Breast epithelium (tissue), 4 donors: ENCODE data around the gene CALY. TPM values are rescaled to one million over a fixed set of nuclear protein-coding genes. Genes with fewer than 3 reads are reported as not detected.

Experiments
- DNase-seq, 2 donors: peaks; one replicate each; pipeline ENCODE4 v3.0.0-alpha.2; 2019; ENCODE audit warnings: low spot score in 2 of 2
- H3K27ac ChIP-seq, 2 donors: fragments of 200-600 bp; sonication (generic) in 1 of 2; one replicate each; pipeline ENCODE4 v1.5.1; 2016 to 2019; ENCODE audit warnings: mild to moderate bottlenecking in 1 of 2
- H3K27me3 ChIP-seq, 2 donors: fragments of 200-600 bp; sonication (generic) in 1 of 2; one replicate each; pipeline versions ENCODE4 v1.5.1 to v1.6.0; 2017 to 2019; ENCODE audit warnings: control low read depth in 1 of 2, mild to moderate bottlenecking in 1 of 2
- H3K36me3 ChIP-seq: fragments of 200-600 bp; one replicate; pipeline ENCODE4 v1.5.1; 2019
- H3K4me1 ChIP-seq, 2 donors: fragments of 200-600 bp; sonication (generic); one replicate each; pipeline ENCODE4 v1.5.1; 2016 to 2019; ENCODE audit warnings: control low read depth in 1 of 2
- H3K4me3 ChIP-seq, 3 donors: fragments of 200-600 bp; sonication (generic); 1 replicate in 2 of 3; 2 replicates in 1 of 3; pipeline ENCODE4 v1.5.1; 2016 to 2019; ENCODE audit warnings: mild to moderate bottlenecking in 3 of 3, moderate library complexity in 2 of 3
- H3K9me3 ChIP-seq, 2 donors: fragments of 200-600 bp; sonication (generic) in 1 of 2; one replicate each; pipeline ENCODE4 v1.5.1; 2016 to 2019; ENCODE audit warnings: control low read depth in 1 of 2
- POLR2A ChIP-seq: fragments of 450-650 bp; IDR thresholded peaks from one replicate; pipeline ENCODE4 v1.6.1; 2016; ENCODE audit warnings: antibody characterized with exemption, mild to moderate bottlenecking, moderate library complexity
- POLR2AphosphoS5 ChIP-seq, 3 donors: sonication (generic); formaldehyde crosslinking; IDR thresholded peaks; one replicate each; pipeline ENCODE4 v1.6.1; 2017; ENCODE audit warnings: antibody characterized with exemption in 3 of 3
- intact Hi-C: fragments of 100-400 bp; cut with DNase I; formaldehyde crosslinking; loops from one replicate; pipeline ENCODE4 v1.15.1; 2023; ENCODE audit warnings: low total_unique reads
- total RNA-seq, 3 donors: library from RNA; depleted of rRNA; stranded (reverse); fragments of >200 nt; gene quantifications; one replicate each; pipeline ENCODE4 v1.1.0, GENCODE V29; 2016
- TF ChIP-seq, protein P1 (sequence below), 3 donors: fragments of 450-650 bp; IDR thresholded peaks; one replicate each; pipeline ENCODE4 v1.5.1; 2016 to 2017; ENCODE audit warnings: antibody characterized with exemption in 3 of 3, mild to moderate bottlenecking in 3 of 3, moderate library complexity in 3 of 3

The CALY gene
- total RNA-seq, 3 donors from 2014 or later, result 0.66 TPM; not detected in 2

DNA sequence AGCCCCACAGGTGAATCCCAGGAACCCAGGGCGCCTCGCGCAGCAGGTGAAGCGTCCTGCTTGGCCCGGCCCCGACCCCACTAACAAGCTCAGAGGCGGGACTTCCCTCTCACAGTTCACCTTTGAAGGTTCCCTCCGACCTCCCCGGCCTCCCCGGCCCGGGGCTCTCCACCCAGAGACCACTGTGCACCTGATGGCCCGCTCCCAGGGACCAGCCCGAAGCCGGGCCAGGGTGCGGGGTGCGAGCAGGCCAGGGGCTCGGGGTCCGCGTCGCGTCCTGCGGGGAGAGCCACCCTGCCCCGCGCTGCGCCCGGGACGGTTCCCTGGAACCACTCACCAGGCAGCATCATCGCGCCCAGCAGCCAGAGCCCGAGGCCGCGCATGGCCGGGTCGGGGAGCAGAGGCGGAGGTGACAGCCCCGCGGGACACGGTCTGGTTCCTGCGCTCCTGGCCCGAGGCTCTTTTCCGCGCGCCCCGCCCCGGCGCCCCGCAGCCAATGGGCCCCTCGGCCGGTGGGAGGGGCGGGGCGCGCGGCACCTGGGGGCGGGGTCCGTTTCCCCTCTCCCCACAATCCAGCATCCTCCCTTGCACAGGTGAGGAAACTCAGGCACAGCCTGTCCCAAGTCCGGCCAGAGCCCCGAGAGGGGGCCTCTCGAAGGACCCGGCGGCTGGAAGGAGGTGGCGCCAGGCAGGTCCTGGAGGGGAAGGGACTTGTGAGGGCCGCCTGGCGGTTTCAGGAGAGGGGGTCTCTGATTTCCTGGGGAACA is 60.1 kb downstream of the CALY start, which contains the start of gene ADAM8:
TSS of gene ADAM8 (minus strand) at position 434 of the 767 bp plus-strand sequence. CDS start at position 383, 51 bp downstream.
- Histone ChIP-seq H3K36me3 (no peaks in the 10 kb centered on the region), H3K27me3 (peaks cover 0 to 23% of the 10 kb centered on the region in 2 donors), H3K4me1 (peaks cover 0 to 9% of the 10 kb centered on the region in 2 donors), H3K9me3 (no peaks in the 10 kb centered on the region), H3K4me3 (peak within 1 kb of the TSS; percentile 11 to 54 (median 26)), H3K27ac (no peak within 1 kb of the TSS)
- DNase-seq, result no peak
- intact Hi-C loops, result no loop called here
- TF ChIP-seq POLR2AphosphoS5 (IDR thresholded peaks at IDR 0.05) (no peak), POLR2A (no peak)

DNA sequence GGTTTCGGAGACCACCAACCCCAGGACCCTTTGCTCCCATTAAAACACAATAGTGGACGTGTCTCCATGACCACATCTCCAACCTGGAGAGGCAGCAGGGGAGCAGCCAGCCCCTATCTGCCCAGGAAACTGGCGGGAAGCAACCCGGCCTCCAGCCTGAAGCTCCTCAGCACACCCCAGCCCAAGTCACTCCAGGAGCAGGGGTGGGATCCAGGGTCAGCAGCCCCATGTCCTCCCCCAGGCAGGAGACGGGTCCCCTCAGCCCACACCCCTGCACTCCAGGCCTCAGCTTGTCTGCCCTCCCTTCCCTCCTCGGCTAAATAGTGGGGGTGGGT is 60.6 kb downstream of the CALY start:
- H3K36me3 ChIP-seq, result no peaks in the 10 kb centered on the region
- peak overlapping the region; percentile 7 to 54 (median 26) for H3K4me3 ChIP-seq
- H3K4me1 ChIP-seq, result peaks cover 0 to 9% of the 10 kb centered on the region in 2 donors
- no peak for DNase-seq
- no peaks in the 10 kb centered on the region for H3K9me3 ChIP-seq
- H3K27ac ChIP-seq, result no peak overlapping the region
- H3K27me3 ChIP-seq, result peaks cover 0 to 23% of the 10 kb centered on the region in 2 donors
- TF ChIP-seq POLR2AphosphoS5 (IDR thresholded peaks at IDR 0.05) (no peak), POLR2A (no peak)
- TF ChIP-seq, protein P1, sequence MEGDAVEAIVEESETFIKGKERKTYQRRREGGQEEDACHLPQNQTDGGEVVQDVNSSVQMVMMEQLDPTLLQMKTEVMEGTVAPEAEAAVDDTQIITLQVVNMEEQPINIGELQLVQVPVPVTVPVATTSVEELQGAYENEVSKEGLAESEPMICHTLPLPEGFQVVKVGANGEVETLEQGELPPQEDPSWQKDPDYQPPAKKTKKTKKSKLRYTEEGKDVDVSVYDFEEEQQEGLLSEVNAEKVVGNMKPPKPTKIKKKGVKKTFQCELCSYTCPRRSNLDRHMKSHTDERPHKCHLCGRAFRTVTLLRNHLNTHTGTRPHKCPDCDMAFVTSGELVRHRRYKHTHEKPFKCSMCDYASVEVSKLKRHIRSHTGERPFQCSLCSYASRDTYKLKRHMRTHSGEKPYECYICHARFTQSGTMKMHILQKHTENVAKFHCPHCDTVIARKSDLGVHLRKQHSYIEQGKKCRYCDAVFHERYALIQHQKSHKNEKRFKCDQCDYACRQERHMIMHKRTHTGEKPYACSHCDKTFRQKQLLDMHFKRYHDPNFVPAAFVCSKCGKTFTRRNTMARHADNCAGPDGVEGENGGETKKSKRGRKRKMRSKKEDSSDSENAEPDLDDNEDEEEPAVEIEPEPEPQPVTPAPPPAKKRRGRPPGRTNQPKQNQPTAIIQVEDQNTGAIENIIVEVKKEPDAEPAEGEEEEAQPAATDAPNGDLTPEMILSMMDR (IDR thresholded peaks at IDR 0.05), result no peak
- intact Hi-C loops, result no loop called here

- Histone ChIP-seq H3K27me3 (peaks cover 0 to 23% of the 10 kb centered on the region in 2 donors), H3K4me3 (peak overlapping the region; percentile 7 to 54 (median 26)), H3K27ac (no peak overlapping the region), H3K36me3 (no peaks in the 10 kb centered on the region), H3K4me1 (peaks cover 0 to 9% of the 10 kb centered on the region in 2 donors), H3K9me3 (no peaks in the 10 kb centered on the region)
- TF ChIP-seq POLR2A (no peak), POLR2AphosphoS5 (IDR thresholded peaks at IDR 0.05) (no peak)
- TF ChIP-seq, protein P1 (IDR thresholded peaks at IDR 0.05), result no peak
- no peak for DNase-seq
- intact Hi-C loops, result no loop called here
These were observed 61.0 kb downstream of the CALY start for GRCh38 chr10:133275684-133276092.

DNA sequence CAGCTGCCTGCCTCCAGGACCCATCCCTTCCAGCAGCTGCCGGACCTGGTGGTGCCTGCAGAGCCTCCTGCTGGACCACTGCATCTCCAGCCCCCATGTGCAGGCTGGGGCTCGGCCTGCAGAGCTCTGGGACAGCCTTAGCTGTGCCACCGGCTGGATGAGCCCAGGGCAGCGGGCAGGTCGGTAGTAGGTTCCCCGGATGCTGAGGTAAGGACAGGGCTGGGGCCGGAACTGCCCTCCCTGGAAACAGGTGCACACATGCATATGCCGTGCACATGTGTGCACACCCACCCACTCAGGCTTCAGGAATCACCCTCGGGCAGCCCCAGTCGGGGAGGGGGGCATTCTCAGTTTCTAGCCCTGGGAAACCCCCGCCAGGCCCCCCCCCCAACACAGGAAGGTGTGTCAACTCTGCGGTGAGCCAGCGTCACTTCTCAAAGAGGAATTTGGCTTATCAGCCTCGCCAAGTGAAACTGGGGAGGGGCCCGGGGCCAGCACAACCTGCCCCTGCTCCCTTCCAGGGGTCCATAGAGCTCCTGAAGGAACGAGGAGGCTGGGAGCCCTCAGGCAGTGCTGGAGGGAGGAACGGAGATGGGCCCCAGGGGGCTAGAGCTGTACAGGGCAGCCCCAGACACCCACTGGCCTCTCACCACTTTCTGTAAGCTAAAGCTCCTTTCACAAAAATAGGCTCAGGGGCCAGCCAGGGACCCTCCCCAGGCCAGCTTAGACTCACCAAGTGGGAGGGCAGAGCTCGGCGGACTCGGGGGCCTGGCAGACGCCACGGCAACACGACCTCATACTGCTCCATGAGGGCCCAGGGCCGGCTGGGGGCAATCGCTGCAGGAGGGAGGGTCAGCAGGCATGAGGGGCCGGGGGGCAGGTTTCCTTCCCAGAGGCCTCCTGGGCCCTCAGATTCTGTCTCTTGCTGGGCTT is 61.7 kb downstream of the CALY start:
- H3K4me1 ChIP-seq, result peaks cover 0 to 9% of the 10 kb centered on the region in 2 donors
- H3K4me3 ChIP-seq, result peak overlapping the region in 1 of 3 donors; percentile 54
- peaks cover 0 to 23% of the 10 kb centered on the region in 2 donors for H3K27me3 ChIP-seq
- DNase-seq, result no peak
- TF ChIP-seq, protein P1 (IDR thresholded peaks at IDR 0.05), result no peak
- H3K9me3 ChIP-seq, result no peaks in the 10 kb centered on the region
- no peak overlapping the region for H3K27ac ChIP-seq
- no peaks in the 10 kb centered on the region for H3K36me3 ChIP-seq
- intact Hi-C loops, result no loop called here

Other genes starting within 250 kb of the CALY start
- under 1 TPM in 1 of 3 donors, not detected in 2; 0.33 TPM for gene ADGRA1, start 249.0 kb downstream of the CALY start, total RNA-seq
- gene KNDC1, start 176.7 kb downstream of the CALY start, total RNA-seq, result 1 to 10 TPM in 1 of 3 donors, under 1 TPM in 1, not detected in 1; 0.98 to 2.3 TPM
- gene UTF1, start 106.7 kb downstream of the CALY start, total RNA-seq, result not detected
- gene VENTX, start 99.0 kb downstream of the CALY start, total RNA-seq, result 1 to 10 TPM in 1 of 3 donors, under 1 TPM in 2; 0.33 to 4.6 (median 0.73) TPM
- 1 to 10 TPM; 4.6 to 6.6 (median 5.0) TPM for gene ADAM8, start 60.0 kb downstream of the CALY start, total RNA-seq
- 10 to 100 TPM; 33.6 to 40.0 (median 39.5) TPM for gene TUBGCP2, start 28.0 kb downstream of the CALY start, total RNA-seq
- 10 to 100 TPM; 27.4 to 33.2 (median 32.1) TPM for gene ZNF511, start 28.0 kb downstream of the CALY start, total RNA-seq
- not detected for gene PRAP1, start 10.5 kb upstream of the CALY start, total RNA-seq
- 10 to 100 TPM; 13.8 to 31.5 (median 31.2) TPM for gene FUOM, start 21.1 kb upstream of the CALY start, total RNA-seq
- 100 to 1,000 TPM in 1 of 3 donors, 10 to 100 TPM in 2; 71.8 to 165 (median 84.2) TPM for gene ECHS1, start 36.5 kb upstream of the CALY start, total RNA-seq
- gene PAOX, start 42.4 kb upstream of the CALY start, total RNA-seq, result 10 to 100 TPM in 1 of 3 donors, 1 to 10 TPM in 2; 7.5 to 10.5 (median 8.6) TPM
- 10 to 100 TPM; 22.9 to 56.4 (median 37.0) TPM for gene MTG1, start 57.3 kb upstream of the CALY start, total RNA-seq
- under 1 TPM in 1 of 3 donors, not detected in 2; 0.33 TPM for gene SPRN, start 87.7 kb upstream of the CALY start, total RNA-seq
- 1 to 10 TPM; 1.4 to 3.7 (median 2.9) TPM for gene SCART1, start 117.0 kb upstream of the CALY start, total RNA-seq
- gene CYP2E1, start 190.5 kb upstream of the CALY start, total RNA-seq, result 1 to 10 TPM in 1 of 3 donors, under 1 TPM in 2; 0.96 to 3.4 (median 0.98) TPM
- gene SYCE1, start 228.7 kb upstream of the CALY start, total RNA-seq, result 1 to 10 TPM in 2 of 3 donors, not detected in 1; 3.9 to 5.4 TPM